Stimulated activated CD8-positive, alpha-beta memory T cell treated with anti-CD3 and anti-CD28 coated beads, Interleukin-12 subunit alpha, Interleukin-12 subunit beta, amount 100 ng/mL, for 24 hours (primary cell): ENCODE data around the gene SLC66A2.
"Not testable (repeated sequence)": the region's sequence is repeated elsewhere in the genome, so short reads cannot be mapped to it uniquely, and the experiment has no call there.

Experiments used
- DNase-seq: peaks from one replicate; pipeline ENCODE4 v3.0.0-alpha.2; 2020; ENCODE audit errors: extremely low read depth

The SLC66A2 gene

GRCh38 chr18:79879566-79879965 lies 71.9 kb downstream of the SLC66A2 start:
- no peak for DNase-seq

- no peak for DNase-seq
Measured at GRCh38 chr18:79878741-79879378, 72.6 kb downstream of the SLC66A2 start.

- not testable (repeated sequence) for DNase-seq
Measured at GRCh38 chr18:79878246-79878645, 73.2 kb downstream of the SLC66A2 start.

GRCh38 chr18:79877163-79878091 lies 74.0 kb downstream of the SLC66A2 start:
- no peak for DNase-seq

GRCh38 chr18:79876497-79876896 lies 75.0 kb downstream of the SLC66A2 start:
- DNase-seq, result no peak

GRCh38 chr18:79875931-79876461 lies 75.5 kb downstream of the SLC66A2 start:
- no peak for DNase-seq

- DNase-seq, result no peak
Measured at GRCh38 chr18:79875531-79875919, 75.9 kb downstream of the SLC66A2 start.

- no peak for DNase-seq
Measured at GRCh38 chr18:79874553-79875530, 76.6 kb downstream of the SLC66A2 start.

GRCh38 chr18:79873449-79874110 lies 77.9 kb downstream of the SLC66A2 start:
- no peak for DNase-seq

GRCh38 chr18:79872527-79873444 lies 78.7 kb downstream of the SLC66A2 start:
- no peak for DNase-seq

- no peak for DNase-seq
Measured at GRCh38 chr18:79871481-79872091, 79.9 kb downstream of the SLC66A2 start.

GRCh38 chr18:79871026-79871390 lies 80.4 kb downstream of the SLC66A2 start:
- DNase-seq, result no peak

GRCh38 chr18:79870301-79871025 lies 81.0 kb downstream of the SLC66A2 start:
- DNase-seq, result no peak

GRCh38 chr18:79869591-79870300 lies 81.7 kb downstream of the SLC66A2 start:
- no peak for DNase-seq

- DNase-seq, result no peak
Measured at GRCh38 chr18:79868811-79869541, 82.5 kb downstream of the SLC66A2 start.

GRCh38 chr18:79868168-79868784 lies 83.2 kb downstream of the SLC66A2 start:
- no peak for DNase-seq

GRCh38 chr18:79867666-79868065 lies 83.8 kb downstream of the SLC66A2 start:
- DNase-seq, result no peak
